Activated CD4-positive, alpha-beta T cell treated with anti-CD3 and anti-CD28 coated beads, Interleukin-2, amount 50 U/mL, for 48 hours (primary cell): Measurements from ENCODE around the gene CACNB2.

ENCODE experiments used
- DNase-seq, 2 experiments: peaks; one replicate each; pipeline ENCODE4 v3.0.0-alpha.2; 2020

CACNB2 gene

DNA sequence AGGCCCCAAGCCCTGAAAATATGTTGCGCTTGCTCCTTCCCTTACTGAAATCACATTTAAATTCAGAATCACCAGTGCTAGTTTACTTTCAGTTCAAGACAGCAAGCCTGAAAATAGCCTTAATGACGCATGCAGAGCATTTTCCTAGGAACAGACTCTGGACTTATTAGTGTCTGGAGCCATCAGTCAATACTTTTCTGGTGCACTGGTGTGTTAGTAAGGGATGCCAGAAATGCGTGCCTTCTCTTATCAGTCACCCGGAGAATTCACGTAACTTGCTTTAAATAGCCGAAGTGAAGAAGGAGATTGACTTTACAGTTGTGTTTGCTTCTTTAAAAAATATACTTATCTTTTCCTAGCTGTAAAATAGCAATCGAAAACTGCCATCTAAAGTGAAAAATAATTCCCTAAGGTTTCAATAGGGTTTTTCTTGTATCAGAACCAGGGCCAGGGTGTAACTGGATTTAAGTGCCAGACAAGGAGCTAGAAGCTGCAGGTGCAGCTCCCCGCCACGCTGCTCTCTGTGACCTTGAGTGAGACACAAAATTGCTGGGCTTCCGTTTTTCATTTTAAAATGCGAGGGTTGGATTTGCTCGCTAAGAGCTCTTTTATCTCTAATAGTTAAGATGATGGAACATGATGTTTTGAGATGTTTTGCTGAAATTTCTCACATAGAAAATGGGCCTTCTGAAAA is 333.3 kb downstream of the CACNB2 start:
- no peak for DNase-seq

DNA sequence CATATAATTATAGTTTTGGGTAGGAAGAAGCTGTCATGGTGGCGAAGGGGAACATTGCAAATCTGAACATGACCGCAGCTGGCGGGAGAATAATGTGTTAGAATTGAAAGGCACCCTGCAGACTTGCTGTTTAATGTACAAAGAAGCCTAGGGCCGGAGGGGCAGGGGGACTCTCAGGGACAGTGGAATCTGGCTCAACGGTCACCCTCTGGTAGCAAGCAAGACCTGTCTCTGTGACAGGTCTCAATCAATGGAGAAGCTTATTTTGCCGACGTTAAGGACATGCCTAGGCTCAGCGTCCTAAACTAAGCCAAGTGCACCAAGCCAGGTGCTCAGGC is 333.9 kb downstream of the CACNB2 start:
- DNase-seq: no peak

DNA sequence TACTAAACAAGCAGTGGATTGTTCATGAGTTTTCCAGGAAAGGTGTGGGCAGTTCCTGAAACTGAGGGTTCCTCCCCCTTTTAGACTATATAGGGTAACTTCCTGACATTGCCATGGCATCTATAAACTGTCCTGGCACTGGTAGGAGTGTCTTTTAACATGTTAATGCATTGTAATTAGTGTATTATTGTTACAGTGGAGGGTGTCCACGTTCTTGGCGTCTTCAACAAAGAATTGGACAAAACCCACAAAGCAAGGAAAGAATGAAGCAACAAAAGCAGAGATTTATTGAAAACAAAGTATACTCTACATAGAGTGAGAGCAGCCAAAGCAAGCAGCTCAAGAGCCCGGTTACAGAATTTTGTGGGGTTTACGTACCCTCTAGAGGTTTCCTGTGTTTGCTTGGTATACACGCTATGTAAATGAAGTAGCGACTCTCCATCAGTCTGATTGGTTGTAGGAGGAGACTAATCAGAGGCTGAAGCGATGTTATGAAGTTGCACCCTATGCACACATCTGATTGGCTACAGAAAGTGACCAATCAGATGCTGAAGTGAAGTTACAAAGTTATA is 335.9 kb downstream of the CACNB2 start:
- no peak for DNase-seq

DNA sequence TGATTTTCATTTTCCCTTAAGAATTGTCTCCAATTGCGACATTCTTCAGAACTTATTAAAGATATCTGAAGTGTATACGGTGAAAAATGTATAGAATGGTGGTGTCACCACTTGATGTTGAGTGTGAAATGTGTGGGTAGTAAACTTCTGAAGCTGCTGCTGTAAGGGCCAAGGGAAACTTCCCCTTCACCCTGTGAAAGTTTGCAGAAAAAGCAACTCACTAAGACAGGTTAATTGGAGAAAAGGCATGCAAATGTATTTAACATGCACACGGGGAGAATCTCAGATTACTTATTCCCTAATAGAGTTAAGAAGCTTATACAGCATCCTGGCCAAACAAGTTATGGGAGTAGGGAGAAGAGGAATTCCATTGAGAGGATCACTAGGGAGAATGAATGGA is 338.1 kb downstream of the CACNB2 start:
- no peak for DNase-seq

DNA sequence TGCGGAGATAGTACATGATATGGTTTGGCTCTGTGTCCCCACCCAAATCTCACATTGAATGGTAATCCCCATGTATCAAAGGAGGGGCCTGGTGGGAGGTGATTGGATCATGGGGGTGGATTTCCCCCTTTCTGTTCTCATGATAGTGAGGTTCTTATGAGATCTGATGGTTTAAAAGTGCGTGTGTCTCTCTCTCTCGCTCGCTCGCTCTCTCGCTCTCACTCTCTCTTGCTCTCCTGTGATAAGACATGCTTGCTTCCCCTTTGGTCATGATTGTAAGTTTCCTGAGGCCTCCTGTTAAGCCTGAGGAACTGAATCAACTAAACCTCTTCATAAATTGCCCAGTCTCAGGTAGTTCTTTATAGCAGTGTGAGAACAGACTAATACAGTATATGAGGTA is 339.3 kb downstream of the CACNB2 start:
- DNase-seq: no peak

DNA sequence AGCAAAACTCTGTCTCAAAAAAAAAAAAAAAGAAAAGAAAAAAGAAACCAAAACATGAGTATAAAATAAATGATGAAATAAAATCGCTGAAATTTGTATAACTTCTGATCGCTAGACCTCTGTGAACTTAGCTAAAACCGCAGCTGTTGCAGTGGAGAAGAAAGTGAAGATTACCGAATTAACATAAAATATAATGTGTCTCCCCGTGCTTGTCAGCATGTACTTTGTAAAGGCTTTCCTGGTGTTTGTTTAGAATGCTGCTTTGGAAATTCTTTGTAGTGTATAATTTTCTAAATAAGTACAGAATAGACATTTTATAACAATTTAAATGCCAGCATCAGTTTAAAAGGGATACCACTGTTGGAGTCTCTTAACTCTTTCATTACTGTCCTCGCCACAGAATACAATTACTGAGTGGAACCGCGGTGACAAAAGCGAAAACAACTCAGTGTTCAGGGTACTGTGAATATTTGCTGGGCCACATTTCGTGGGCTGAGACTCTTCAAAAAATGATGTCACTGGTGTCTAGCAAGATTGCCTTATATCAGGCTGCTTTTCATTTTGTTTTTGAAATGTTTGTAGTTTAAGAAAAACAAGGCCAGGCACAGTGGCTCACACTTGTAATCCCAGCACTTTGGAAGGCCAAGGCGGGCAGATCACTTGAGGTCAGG is 343.4 kb downstream of the CACNB2 start:
- DNase-seq: no peak

DNA sequence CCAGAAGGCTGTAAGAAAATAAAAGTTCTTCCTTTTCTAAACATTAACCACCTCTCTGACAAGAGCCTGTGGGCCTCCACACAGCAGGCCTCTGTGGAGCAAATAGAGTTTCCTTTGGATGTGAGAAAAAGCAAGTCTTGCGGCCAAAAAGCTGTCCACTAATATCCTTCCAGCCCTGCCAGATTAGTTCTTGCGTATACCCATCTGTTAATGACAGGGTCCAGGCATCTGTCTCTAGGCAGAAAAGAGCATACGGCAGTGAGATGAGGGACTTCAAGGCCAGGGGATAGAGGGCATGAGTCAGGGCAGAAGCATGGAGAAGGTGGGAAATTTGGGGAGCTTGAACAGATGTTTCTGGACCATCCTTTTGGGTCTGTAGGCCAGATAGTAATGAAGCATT is 346.2 kb downstream of the CACNB2 start:
- DNase-seq: no peak

DNA sequence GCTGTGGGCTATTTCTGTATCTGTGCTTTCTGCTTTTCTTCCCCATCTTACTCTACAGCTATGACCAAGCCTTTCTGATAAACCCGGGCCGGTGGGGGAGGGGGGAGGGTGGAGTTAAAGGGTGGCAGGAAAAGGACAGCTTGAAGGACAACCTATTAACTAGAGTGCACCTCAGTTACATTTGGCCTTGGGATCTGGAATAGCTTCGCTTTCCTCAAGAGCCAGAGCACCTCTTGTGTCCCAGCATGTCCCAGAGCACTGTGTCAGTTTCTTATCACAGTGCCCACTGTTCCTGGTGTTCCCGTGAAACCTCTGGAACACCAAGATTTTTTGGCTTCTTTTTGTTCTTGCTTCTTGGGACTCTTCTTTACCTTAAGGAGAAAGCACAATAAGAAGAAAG is 350.5 kb downstream of the CACNB2 start:
- no peak for DNase-seq

DNA sequence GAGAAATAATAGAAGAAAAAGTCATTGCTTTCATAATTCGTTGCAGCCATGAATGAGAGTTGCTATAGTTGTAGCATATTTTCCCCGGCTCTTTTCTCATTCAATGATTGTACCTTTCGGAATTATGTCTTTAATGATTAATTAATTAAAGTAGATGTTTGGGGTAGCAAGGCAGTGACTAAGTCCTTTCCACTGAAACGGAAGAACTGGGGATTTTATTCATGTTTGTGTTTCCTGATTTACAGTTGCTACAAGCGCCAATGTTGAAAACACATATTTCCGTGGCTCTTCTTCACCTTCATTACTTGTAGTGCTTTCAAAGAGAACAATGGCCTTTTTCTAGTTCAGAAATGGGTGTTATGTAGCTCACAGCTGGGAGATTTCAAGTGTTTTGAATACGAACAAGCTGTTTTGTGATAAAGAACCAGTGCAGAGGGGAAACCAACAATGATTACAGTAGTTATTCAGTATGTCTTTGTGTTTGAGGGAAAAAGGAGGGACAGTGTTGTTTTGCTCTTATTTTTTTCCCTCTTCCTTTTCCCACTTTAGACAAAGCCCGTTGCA is 357.7 kb downstream of the CACNB2 start:
- no peak for DNase-seq

DNA sequence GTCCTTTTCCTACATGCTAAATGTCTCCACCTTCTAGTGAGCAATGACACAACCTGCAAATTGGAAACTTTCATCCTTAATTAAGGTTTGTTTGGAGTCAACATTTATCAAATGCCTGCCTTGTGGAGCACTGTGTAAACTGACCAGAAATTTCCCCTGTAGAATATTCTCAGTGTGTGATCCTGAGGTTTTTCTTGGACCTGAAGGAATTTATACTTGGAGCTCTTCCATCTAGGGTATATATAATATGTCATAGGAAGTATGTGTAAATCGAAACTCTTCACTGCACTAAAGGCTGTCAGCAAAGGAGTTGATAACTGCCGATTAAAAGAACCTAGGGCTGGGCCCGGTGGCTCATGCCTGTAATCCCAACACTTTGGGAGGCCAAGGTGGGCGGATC is 358.8 kb downstream of the CACNB2 start:
- no peak for DNase-seq

DNA sequence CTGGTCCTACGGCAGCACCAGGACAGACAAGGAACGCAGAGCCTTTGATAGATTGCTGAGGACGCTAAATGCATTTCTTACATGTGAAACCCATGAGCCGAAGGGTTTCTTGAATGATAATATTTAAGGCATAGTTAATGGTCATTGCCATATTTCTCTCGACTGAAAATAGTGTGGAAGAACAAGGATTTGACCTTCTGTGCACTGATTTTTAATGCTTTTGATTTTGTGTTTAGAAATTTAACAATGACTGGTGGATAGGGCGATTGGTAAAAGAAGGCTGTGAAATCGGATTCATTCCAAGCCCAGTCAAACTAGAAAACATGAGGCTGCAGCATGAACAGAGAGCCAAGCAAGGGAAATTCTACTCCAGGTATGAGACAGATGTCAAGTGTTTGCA is 360.4 kb downstream of the CACNB2 start:
- no peak for DNase-seq

DNA sequence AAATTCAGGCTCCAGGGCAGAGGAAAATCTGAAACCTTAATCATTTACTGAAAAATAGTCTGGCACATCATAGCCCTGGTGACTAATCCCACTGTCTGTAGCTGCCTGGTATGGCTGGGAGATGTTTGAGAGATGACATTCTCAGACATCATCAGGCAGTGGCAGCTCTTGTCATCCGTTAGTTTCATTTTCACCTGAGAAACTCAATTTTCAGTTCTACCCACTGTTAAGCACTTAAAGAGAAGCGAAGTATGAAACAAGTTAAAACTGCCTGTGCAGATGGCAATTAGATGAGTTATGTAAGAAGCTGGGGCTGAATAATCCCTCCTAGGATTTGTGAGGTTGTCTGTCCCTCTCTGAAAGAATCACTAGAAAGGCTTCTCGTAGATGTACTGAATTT is 361.0 kb downstream of the CACNB2 start:
- peak in 1 of 2 experiments; percentile 3 for DNase-seq

DNA sequence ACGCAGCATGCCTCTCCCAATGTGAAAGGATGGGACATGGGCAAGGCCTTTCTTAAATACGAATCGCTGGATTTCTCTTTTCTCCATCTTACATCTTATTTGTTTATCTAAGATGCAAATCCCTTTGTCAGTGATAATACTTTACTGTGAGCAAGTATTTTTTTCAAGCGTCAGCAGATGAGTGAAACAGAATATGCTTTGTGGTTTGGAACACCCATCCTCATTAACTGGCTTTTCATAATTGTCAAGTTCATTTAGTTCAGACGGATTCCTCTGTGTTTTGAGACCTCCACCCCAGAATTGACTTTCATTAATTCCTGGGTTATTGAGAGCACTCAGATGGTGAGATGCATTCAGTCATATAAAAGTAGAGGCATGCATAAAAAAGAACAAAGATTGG is 361.4 kb downstream of the CACNB2 start:
- no peak for DNase-seq

DNA sequence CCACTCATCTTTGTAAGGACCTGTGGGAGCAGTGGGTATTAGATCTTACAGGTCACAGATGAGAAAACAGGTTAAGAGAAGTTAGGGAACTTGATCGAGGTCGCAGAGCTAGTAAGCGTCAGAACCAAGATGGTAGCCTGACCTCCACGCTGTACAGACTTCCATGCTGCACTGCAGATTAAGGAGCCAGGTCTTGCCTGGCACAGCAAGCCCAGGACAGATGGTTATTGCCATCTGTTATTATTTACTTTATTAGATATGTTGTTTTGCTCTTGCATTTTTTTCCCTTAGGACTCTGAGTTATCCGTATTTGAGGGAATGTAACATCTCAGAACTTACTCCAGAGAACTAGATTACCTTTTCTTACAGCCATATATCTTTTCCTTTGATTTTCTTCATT is 363.9 kb downstream of the CACNB2 start:
- DNase-seq: no peak

DNA sequence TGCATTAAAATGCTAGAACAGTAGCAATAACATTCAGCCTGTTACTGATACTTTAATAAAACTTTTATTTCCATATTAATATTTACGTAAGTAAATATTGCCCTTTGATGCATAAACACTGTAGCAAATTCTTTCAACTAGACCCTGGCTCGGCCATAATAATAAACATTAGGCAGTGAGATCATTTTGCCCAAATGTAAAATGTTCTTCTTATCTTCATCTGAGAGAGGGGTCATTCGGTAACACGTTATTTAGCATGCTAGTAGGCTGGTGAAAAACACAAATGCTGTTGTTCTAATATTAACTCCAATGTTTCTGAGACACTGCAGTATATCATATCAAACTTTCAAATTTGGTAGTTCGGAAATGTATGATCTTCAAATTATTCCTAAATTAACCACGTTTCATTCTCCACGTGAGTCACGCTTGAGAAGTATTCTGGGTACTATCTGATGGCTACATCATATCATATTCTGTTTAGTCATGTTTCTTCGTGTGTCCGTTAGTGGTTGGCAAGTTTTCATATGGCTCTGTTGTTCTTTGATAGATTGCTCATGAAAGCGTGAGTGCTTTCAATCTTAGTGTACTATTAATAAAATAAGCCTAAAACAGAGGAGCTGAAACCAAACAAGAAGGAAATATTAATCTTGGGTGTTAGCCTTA is 365.4 kb downstream of the CACNB2 start:
- no peak for DNase-seq

DNA sequence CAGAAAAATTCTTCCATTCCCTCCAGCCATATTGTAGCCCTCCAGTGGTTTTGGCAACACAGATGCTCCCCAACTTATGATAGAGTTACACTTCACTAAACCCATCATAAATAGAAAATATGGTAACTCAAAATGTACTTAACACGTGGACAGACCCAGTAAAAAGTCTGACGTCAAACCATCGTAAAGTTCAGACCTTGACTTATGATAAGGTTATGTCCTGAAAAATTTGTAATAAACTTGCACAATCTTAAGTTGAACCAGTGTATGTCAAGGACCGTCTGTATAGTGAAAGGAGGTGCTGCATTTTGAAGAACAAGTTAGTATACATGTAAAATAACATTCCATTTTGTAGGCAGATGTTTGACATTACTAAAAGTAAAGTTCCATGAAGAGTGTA is 368.4 kb downstream of the CACNB2 start:
- no peak for DNase-seq

DNA sequence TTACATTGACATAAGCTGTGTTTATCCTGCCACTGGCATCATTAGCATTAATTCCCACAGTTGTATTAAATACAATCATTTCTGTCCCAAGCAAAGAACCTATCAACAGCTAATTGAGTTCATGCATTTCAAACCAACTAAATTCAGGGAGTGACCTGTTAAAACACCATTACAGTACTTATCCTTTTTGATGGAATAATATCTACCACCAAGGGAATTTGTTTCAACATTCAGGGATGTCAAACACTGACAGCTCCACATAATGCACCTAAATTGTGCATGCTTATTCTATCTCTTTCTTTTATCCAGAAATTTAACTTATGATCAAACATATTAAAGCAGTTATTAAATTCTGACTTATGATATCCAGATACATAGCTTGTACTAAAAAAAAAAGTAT is 374.3 kb downstream of the CACNB2 start:
- no peak for DNase-seq

DNA sequence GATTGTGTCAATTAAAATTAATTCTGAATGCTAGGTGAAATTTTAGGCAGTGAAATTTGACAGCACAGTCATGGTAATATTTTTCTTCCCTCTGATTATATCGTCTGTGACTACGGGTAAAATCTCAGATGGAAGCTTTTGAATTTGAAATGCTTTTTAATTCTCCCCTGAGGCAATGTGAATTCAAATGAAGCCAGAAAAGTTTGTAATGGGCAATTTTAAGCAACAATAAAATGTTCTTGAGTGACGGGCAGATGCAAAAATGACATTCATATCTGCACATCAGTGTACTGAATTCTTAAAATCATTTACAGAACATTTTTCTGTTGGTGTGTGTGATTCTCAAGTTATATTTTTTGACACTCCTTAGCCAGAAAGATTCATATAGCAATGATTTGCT is 376.6 kb downstream of the CACNB2 start:
- DNase-seq: no peak

DNA sequence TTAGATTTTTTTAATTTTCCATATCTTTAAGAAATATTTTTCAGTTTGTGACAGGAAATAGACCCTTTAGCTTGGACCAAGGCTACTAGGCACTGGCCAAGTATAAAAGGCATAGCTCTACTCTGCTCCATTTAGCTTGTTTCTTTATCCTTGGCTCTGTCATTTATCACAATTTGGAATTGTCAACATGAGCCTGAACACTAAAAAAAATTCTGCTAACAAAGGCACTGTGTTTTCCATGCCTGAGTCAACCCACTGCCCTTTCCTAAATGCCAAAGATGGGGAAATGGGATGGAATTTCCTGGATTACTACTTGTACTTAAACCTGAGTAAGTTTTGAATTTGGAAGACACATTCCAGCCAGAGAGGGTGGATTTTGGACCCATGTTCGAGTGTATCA is 382.8 kb downstream of the CACNB2 start:
- DNase-seq: no peak

DNA sequence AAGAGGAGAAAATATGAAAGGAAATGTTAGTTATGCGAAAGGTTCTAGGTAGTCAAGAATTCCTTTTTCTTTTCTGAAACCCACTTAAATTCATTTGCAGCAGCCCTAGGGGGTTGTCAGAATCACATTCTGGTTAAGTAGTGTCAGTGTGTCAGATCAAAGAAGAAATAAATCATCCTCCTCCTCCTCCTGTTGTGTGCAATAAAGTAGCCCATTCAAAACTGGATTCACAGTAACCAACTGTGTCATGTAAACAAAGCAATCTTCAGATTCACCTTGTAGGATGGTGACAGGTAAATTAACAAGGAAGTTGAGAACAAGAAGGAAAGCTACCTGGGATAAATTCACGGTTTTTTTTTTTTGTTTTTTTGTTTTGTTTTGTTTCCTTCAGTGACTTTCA is 383.6 kb downstream of the CACNB2 start:
- DNase-seq: no peak

DNA sequence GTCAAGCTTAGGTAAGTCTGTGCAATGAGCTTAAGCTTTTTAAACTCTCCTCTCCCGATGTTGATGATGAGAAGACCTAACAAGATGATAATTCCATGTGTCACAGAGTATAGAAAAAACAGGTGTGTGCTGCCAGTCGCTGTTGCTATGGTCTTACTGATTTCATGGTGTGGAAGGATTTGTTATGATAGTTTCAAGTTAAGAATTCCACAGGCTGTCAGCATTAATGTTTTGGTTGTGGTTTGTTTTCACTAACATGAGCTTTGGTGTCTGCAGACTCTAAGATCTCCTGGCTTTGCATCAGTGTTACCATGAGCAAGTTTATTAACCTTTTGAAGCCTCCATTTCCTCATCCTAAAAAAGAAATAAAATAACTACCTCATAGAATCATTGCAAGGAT is 387.5 kb downstream of the CACNB2 start:
- DNase-seq: no peak

DNA sequence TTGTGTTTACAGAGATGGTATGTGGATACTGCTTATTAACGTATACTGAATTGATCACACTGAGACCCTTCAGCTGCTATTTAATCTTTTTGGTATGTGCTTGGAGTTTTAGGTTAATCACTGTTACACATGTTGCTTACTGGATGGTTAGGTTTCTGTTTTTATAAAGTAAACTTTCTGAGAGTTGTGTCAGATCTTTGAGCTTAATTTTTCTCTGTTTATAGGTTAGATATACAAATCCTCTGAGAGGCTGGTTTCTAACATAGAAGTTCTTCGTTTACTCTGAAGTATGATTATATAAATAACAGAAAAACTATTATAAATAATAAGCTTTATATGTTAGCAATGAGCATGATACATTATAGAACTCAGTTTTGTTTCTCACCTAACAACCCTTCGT is 388.1 kb downstream of the CACNB2 start:
- no peak for DNase-seq

DNA sequence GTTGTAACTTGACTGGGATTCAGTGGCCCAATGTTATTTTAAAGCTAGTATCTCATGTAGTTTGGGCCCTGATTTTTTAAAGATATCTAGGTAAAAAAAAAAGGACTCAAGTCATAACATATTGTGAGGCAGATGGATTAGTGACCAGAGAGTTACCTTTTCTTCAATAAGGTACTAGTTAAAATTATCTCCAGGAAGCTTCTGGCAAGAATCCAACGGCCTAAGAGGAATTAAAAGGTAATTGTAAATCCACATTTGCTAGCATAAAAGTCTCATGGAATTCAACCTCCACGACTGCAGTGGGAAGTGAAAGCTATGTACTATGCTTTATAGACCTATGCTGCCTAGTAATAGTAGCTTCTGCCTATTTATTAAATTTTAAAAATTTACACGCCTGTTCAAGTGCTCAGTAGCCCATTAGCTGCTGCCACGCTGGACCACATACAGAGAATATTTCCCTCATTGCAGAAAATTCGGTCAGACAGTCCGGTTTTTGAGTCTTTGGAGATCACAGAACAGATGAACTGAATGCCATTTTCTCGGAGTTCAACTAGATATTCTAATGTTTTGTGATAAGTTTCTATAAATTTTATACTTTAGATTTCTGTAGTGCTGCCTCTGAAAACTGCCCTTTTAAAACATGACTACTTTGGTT is 392.8 kb downstream of the CACNB2 start:
- DNase-seq: no peak
